CD4-positive, alpha-beta T cell (primary cell): ENCODE results near the gene TM2D3. TPM values are rescaled to one million over a fixed set of nuclear protein-coding genes. Genes with fewer than 3 reads are reported as not detected.

ENCODE experiments used
- ATAC-seq: fragments of 200-7000 bp; cut with Tn5 transposase; one replicate; pipeline ENCODE4 v1.10.0; 2022; ENCODE audit warnings: mild to moderate bottlenecking; ENCODE audit not compliant: poor library complexity
- CTCF ChIA-PET: fragments of 350-600 bp; sonication (Branson Sonifier 250); formaldehyde crosslinking; loops from one replicate; lab custom pipeline; 2021; ENCODE audit warnings: antibody characterized with exemption, inconsistent platforms; lab: Charles Lee
- POLR2A ChIA-PET: fragments of 350-600 bp; sonication (Branson Sonifier 250); formaldehyde crosslinking; loops from one replicate; lab custom pipeline; 2021; ENCODE audit warnings: antibody characterized with exemption, inconsistent platforms; lab: Charles Lee
- DNase-seq, 14 experiments: peaks; one replicate each; pipeline ENCODE4 v3.0.0-alpha.2; 2013 to 2020; ENCODE audit warnings: mixed read lengths in 2 of 14
- H3K27ac ChIP-seq, 2 donors: one replicate each; pipeline versions ENCODE4 v1.5.1 to v1.7.0; 2013; ENCODE audit warnings: low read length in 2 of 2, low read depth in 1 of 2, mild to moderate bottlenecking in 1 of 2
- H3K27me3 ChIP-seq, 2 experiments: 1 replicate in 1 of 2; 2 replicates in 1 of 2; pipeline versions ENCODE4 v1.6.1 to v1.7.0; 2013; ENCODE audit warnings: low read length in 2 of 2, control low read depth in 1 of 2, mild to moderate bottlenecking in 1 of 2, moderate library complexity in 1 of 2; ENCODE audit not compliant: insufficient read depth in 2 of 2, control insufficient read depth in 1 of 2
- H3K36me3 ChIP-seq: one replicate; pipeline ENCODE4 v1.6.1; 2013; ENCODE audit warnings: low read length, control low read depth; ENCODE audit not compliant: insufficient read depth
- H3K4me1 ChIP-seq: one replicate; pipeline ENCODE4 v1.6.1; 2013; ENCODE audit warnings: low read length, control low read depth; ENCODE audit not compliant: insufficient read depth
- H3K4me3 ChIP-seq: one replicate; pipeline ENCODE4 v1.5.1; 2013; ENCODE audit warnings: mild to moderate bottlenecking, low read length, moderate library complexity
- H3K9me3 ChIP-seq, 2 experiments: 1 replicate in 1 of 2; 2 replicates in 1 of 2; pipeline versions ENCODE4 v1.6.1 to v1.7.0; 2013; ENCODE audit warnings: low read length in 2 of 2, mild to moderate bottlenecking in 2 of 2, control low read depth in 1 of 2, moderate library complexity in 1 of 2; ENCODE audit not compliant: control insufficient read depth in 1 of 2, insufficient read depth in 1 of 2
- H3K27ac Mint-ChIP-seq: one replicate; pipeline ENCODE4 v1.8.0; 2020; ENCODE audit warnings: mixed read lengths
- H3K27me3 Mint-ChIP-seq: one replicate; pipeline ENCODE4 v1.8.0; 2021; ENCODE audit warnings: mixed read lengths
- H3K36me3 Mint-ChIP-seq: one replicate; pipeline ENCODE4 v1.8.0; 2021; ENCODE audit warnings: low read depth, mixed read lengths
- H3K4me1 Mint-ChIP-seq: one replicate; pipeline ENCODE4 v1.8.0; 2021; ENCODE audit warnings: low read depth, mixed read lengths
- H3K4me3 Mint-ChIP-seq: one replicate; pipeline ENCODE4 v1.8.0; 2020; ENCODE audit warnings: mild to moderate bottlenecking, mixed read lengths
- H3K9me3 Mint-ChIP-seq: one replicate; pipeline ENCODE4 v1.8.0; 2020; ENCODE audit warnings: mixed read lengths
- CTCF ChIP-seq: fragments of 200-600 bp; IDR thresholded peaks from one replicate; pipeline ENCODE4 v1.8.0; 2022; ENCODE audit warnings: antibody characterized with exemption, mild to moderate bottlenecking
- intact Hi-C, 2 experiments: fragments of 100-400 bp; cut with DNase I in 1 of 2; cut with micrococcal nuclease in 1 of 2; formaldehyde crosslinking; loops; one replicate each; pipeline versions ENCODE4 v1.15.1 to v1.9.0; 2023 to 2025; cut with DNase I, micrococcal nuclease
- total RNA-seq, 174 experiments: library from RNA in 2 of 174; stranded (reverse) in 2 of 174; gene quantifications; one replicate each; pipeline ENCODE4 v1.2.3 and lab custom pipeline; 2021 to 2026

Gene TM2D3
- total RNA-seq, 2 experiments from 2014 or later, result 102 to 107 TPM

- H3K36me3 Mint-ChIP-seq, result peaks cover 78% of the 10 kb centered on the region
- no peak for TF ChIP-seq CTCF
- no peak for ATAC-seq
Measured at GRCh38 chr15:101689901-101690300, 37.7 kb upstream of the TM2D3 start.

GRCh38 chr15:101686718-101687117 is 34.5 kb upstream of the TM2D3 start:
- peaks cover 83% of the 10 kb centered on the region for H3K36me3 Mint-ChIP-seq
- H3K4me3 ChIP-seq, result no peak overlapping the region
- no peak for TF ChIP-seq CTCF
- H3K27me3 ChIP-seq, result no peaks in the 10 kb centered on the region
- POLR2A ChIA-PET, result no interaction called here
- H3K9me3 ChIP-seq, result no peaks in the 10 kb centered on the region
- no peak overlapping the region for H3K4me3 Mint-ChIP-seq
- DNase-seq, result no peak
- CTCF ChIA-PET, result no interaction called here
- ATAC-seq, result no peak
- H3K27ac ChIP-seq, result no peak overlapping the region
- intact Hi-C loops, result no loop called here
- H3K9me3 Mint-ChIP-seq, result no peaks in the 10 kb centered on the region
- no peaks in the 10 kb centered on the region for H3K4me1 Mint-ChIP-seq
- H3K27me3 Mint-ChIP-seq, result no peaks in the 10 kb centered on the region
- H3K36me3 ChIP-seq, result peaks cover 64% of the 10 kb centered on the region
- H3K4me1 ChIP-seq, result no peaks in the 10 kb centered on the region
- no peak overlapping the region for H3K27ac Mint-ChIP-seq

More at GRCh38 chr15:101689901-101690300, 37.7 kb upstream of the TM2D3 start:
- Histone ChIP-seq H3K27ac (no peak overlapping the region), H3K4me1 (no peaks in the 10 kb centered on the region), H3K9me3 (no peaks in the 10 kb centered on the region), H3K27me3 (no peaks in the 10 kb centered on the region), H3K4me3 (no peak overlapping the region), H3K36me3 (peaks cover 59% of the 10 kb centered on the region)
- DNase-seq, result no peak
- H3K4me1 Mint-ChIP-seq, result no peaks in the 10 kb centered on the region
- intact Hi-C loops, result no loop called here
- CTCF ChIA-PET, result no interaction called here
- H3K4me3 Mint-ChIP-seq, result no peak overlapping the region
- POLR2A ChIA-PET, result no interaction called here
- no peaks in the 10 kb centered on the region for H3K9me3 Mint-ChIP-seq
- H3K27me3 Mint-ChIP-seq, result no peaks in the 10 kb centered on the region
- no peak overlapping the region for H3K27ac Mint-ChIP-seq

- H3K36me3 ChIP-seq, result peaks cover 71% of the 10 kb centered on the region
- H3K27ac ChIP-seq, result no peak overlapping the region
- H3K27me3 Mint-ChIP-seq, result no peaks in the 10 kb centered on the region
- no peaks in the 10 kb centered on the region for H3K9me3 Mint-ChIP-seq
- no peaks in the 10 kb centered on the region for H3K4me1 ChIP-seq
- no peak overlapping the region for H3K27ac Mint-ChIP-seq
- H3K36me3 Mint-ChIP-seq, result peaks cover 91% of the 10 kb centered on the region
- no peak for ATAC-seq
- H3K9me3 ChIP-seq, result no peaks in the 10 kb centered on the region
- H3K4me3 ChIP-seq, result no peak overlapping the region
- intact Hi-C loops, result no loop called here
- H3K4me3 Mint-ChIP-seq, result no peak overlapping the region
- CTCF ChIA-PET, result no interaction called here
- POLR2A ChIA-PET, result no interaction called here
- DNase-seq, result no peak
- no peak for TF ChIP-seq CTCF
- no peaks in the 10 kb centered on the region for H3K27me3 ChIP-seq
- no peaks in the 10 kb centered on the region for H3K4me1 Mint-ChIP-seq
Measured at GRCh38 chr15:101684877-101685276, 32.7 kb upstream of the TM2D3 start.
